ENCODE data around the gene ARL15.

Gene ARL15

GRCh38 chr5:54281960-54282692 lies 28.2 kb downstream of the ARL15 start:
- DNase-seq = no peak

- DNase-seq = no peak
Measured at GRCh38 chr5:54279960-54280359, 30.4 kb downstream of the ARL15 start.

DNA sequence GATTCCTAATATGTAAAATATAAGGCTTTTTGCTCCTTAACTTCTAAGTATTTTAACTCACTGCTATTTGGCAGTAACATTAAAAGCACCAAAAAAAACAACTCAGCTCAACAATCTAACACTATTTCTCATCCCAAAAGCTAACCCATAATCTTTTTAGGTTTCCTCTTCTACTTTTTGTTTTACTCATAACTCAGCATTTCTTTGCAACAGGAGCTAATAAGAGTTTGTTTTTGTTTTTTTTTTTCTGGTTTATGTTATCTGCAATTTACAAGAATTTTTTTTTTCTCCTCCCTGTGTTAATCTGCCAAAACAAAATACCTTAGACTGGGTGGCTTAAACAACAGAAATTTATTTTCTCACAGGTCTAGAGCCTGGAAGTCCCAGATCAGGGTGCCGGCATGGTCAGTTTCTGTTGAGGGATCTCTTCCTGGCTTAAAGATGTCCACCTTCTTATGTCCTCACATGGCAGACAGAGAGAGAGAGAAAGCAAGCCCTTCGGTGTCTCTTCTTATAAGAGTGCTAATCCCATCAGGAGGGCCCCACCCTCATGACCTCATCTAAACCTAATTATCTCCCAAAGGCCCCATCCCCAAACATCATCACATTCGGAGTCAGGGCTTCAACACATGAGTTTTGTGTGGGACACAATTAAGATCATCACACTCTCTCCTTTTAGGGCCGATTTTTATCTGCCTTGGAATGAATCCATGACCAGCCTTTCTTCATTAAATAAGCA lies 31.2 kb downstream of the ARL15 start:
- DNase-seq = no peak

DNA sequence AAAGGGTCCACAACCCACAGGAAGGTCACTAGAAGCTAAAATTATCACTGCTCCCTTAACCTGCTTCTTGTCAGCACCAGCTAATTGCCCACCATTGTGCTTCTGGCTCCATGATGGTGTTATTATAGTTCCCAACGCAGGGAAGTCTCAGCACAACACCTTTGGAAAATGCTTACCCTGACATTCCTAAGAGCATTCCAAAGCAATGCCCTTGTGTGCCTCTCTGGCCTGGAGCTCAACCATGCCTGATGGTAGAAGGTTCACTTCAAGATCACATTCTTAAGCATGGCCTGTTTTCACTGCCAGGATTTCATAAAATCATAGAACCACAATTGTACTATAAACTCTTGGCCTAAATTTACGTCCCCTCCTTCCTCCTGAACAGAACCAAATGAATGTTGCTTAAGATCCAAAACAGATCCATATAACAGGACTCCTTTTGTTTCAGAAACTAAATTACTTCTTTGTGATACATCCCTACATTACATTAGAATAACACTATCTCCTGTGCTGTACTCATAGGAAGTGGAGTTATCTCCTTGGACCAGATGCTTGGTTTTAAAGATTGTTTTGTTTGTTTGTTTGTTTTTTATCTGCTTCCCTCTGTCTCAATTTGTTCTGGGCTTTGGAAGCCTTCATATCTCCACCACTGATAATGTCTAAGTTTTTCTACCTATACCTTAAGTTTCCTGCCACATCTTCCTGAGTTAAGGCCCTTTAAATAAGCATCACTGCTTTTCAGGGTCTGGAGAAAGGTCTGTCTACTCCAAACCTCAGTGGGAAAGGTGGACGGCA lies 32.1 kb downstream of the ARL15 start:
- no peak for DNase-seq

DNA sequence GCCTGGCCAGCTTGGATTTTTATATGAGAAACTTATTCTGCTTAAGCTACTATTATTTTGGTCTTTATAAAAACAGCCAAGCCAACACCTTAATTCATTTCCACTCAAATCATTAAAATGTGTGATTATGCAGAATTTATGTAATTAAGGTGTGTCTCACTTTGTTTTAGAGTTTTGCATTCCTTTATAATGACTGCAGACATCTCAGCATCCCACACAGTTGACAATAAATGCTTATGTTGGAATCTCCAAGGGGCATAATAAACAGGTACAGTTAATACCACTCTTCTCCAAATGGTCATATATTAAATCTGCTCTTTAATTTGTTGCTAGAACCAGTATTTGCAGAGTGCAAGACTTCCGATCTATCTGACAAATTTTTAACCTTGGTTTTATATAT lies 34.3 kb downstream of the ARL15 start:
- no peak for DNase-seq

GRCh38 chr5:54275361-54275760 lies 35.0 kb downstream of the ARL15 start:
- DNase-seq = no peak

GRCh38 chr5:54274944-54275343 lies 35.4 kb downstream of the ARL15 start:
- no peak for DNase-seq

- no peak for DNase-seq
Measured at GRCh38 chr5:54273715-54274114, 36.7 kb downstream of the ARL15 start.

GRCh38 chr5:54272746-54273145 lies 37.6 kb downstream of the ARL15 start:
- DNase-seq = no peak

- DNase-seq = no peak
Measured at GRCh38 chr5:54270326-54270725, 40.0 kb downstream of the ARL15 start.

- DNase-seq = no peak
Measured at GRCh38 chr5:54264574-54264973, 45.8 kb downstream of the ARL15 start.

GRCh38 chr5:54263447-54263846 lies 46.9 kb downstream of the ARL15 start:
- DNase-seq = no peak

DNA sequence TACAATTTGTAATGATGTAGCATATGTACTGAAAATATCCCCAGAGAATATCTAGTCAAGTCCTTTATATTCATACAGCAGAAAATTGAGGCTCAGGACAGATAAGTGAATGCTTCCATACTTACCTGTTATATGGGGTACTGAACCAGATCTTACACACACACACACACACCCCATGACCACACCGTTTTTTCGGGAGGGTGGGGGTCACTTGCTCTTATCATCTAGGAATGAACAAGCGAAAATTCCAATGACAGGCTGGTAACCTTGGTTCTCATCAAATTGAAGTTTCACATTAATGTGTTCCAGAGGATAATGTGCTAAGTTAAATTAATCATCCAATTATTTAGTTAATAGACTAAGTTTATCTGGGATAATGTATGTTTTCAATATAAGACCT lies 48.8 kb downstream of the ARL15 start:
- no peak for DNase-seq

GRCh38 chr5:54259981-54260380 lies 50.4 kb downstream of the ARL15 start:
- DNase-seq = no peak

DNA sequence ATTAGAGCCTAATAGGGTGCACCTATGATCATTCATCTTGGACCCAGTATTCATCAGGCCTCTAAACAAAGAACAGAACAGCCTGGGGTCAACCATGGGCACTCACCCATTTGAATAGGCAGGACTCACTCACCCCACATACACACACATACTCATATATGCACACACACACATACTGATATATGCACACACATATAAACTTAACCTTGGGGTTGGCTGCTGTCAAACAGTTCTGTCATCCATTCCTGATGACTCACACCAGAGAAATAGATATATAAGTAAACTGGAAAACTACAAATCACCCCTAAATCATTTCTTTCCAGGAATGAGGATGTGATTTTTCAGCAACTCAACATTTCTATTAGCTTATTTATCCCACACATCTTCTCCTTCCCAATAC lies 51.3 kb downstream of the ARL15 start:
- no peak for DNase-seq

DNA sequence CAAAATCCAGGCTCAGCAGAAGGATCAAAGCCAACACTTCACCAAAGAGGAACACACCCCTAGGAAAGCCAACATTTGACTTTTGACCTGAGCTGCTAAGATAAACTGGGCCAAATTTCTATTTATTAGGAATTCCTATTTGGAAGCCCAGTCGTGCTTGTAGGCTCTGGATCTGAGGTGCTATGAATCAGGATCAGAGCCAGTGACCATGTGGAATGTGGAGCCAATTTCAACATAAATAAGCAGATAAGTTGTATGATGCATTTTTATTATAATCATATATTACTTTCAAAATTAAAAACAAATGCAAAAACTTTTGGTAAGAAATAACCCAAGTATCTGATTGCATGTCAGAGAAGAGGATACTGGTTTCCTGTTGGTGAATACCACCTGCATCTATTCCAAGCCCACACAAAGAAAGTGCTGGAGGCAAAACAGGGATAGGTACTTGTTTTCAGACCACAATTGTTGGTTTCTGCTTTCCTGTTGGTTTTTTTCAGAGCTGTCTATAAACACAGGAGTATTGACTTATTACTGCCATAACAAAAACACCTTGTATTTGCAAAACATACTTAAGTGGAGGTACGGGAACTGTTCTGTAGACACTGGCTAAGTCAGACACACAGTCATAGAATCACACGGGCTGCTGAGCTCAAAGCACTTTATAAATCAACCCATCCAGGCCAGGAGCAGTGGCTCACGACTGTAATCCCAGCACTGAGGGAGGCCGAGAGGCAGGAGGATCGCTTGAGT lies 52.8 kb downstream of the ARL15 start:
- DNase-seq = peak; percentile 12

DNA sequence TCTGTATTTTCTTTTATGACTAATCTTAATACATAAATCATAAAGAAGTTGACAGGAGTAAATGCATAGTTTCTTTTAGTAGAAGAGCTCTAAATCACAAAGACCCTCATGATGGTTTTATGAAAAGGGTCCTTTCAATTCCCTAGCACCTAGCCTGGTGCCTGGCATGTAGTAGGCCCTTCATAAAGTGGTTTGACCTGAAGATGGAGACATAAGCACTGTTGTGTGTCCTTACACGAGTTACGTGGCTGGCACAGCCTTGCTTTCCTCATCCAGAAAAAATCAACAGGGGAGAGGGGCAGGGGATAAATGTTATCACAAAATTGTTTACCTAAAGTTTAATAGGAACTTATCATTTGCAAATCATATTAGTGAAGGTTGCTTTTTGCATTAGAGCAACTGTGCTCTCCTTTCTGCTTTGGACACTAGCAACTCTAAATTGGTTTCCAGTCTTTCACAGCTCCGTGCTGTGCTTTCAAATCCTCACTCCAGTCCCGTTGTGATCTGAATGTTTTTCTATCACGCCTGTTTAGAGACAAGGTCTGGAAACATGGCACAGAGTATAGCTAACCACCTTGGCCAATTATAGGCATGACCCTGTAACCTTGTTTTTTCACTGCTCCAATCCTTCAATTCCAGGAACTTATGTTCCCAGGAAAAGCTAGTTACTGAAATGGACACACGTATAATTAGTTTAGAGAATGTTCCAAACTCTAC lies 55.7 kb downstream of the ARL15 start:
- DNase-seq = no peak

GRCh38 chr5:54251981-54252380 lies 58.4 kb downstream of the ARL15 start:
- no peak for DNase-seq

GRCh38 chr5:54249210-54250028 lies 61.0 kb downstream of the ARL15 start:
- DNase-seq = peak; percentile 6

GRCh38 chr5:54247226-54247625 lies 63.1 kb downstream of the ARL15 start:
- DNase-seq = no peak

- DNase-seq = peak; percentile 7
Measured at GRCh38 chr5:54243483-54244080, 66.8 kb downstream of the ARL15 start.
